Measurements from ENCODE around the gene NOXA1. TPM values are rescaled to one million over a fixed set of nuclear protein-coding genes. Genes with fewer than 3 reads are reported as not detected.

The NOXA1 gene
- total and polyA plus RNA-seq, 4 experiments from 2014 or later = 0.29 to 5.6 (median 2.8) TPM

DNA sequence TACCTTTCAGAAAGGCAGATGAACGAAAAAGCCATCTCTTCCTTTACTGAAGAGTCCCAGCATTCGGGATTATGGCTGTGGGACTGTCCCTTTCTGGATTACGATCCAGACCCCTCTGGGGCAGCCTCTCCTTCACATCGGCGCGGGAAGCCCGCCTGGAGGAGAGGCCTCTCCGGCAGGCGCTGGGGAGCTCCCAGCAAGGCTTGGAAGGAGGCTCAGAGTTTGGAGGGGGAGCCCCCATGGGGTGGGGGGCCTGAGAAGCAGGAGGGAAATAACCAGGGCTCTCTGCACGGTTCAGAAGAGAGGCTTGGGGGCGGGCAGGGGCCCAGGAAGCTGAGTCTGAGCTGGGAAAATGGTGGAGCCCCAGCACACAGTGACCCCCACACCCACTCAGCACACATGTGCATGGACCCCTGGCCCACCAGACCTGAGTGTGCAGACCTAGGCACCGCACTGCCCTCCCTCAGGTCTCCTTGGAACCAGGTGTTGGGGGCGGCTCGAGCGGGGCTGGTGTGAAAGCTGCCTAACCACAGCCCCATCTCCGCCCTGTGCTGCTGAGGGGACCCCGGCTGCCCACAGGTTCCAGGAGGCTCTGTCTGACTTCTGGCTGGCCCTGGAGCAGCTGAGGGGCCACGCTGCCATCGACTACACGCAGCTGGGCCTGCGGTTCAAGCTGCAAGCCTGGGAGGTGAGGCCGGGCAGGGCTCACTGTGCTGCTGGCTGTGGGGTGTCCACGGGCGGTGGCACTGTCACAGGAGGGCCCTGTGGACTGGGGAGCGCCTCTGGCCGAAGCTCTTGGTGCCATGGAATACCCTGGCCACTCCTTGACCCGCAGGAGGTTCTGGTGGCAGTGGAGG lies 4.5 kb downstream of the NOXA1 start:
- no peak overlapping the region for H3K4me3 Mint-ChIP-seq
- H3K9me3 Mint-ChIP-seq = no peaks in the 10 kb centered on the region
- no peak overlapping the region for H3K27ac Mint-ChIP-seq
- intact Hi-C loops (cut with micrococcal nuclease) = loop anchor here (10.0 kb wide), 1 partner anchor 127 kb away; the partner anchor contains the start of genes MRPL41 and PNPLA7
- no peaks in the 10 kb centered on the region for H3K27me3 Mint-ChIP-seq
- H3K27ac ChIP-seq (ENCODE audit: low read depth, low read length) = no peak overlapping the region
- peak in 1 of 5 donors; percentile 25 for DNase-seq
- ChIA-PET POLR2A (ENCODE audit: partially characterized antibody) (interaction anchor here (0.5 kb wide), 1 partner anchor 25 kb away, joined by 3 read pairs; no protein-coding TSS in a partner anchor), CTCF (ENCODE audit: partially characterized antibody) (no interaction called here)
- H3K36me3 Mint-ChIP-seq = no peaks in the 10 kb centered on the region
- H3K4me1 ChIP-seq (ENCODE audit: insufficient read depth, low read length) = peaks cover 7% of the 10 kb centered on the region
- H3K27me3 ChIP-seq (ENCODE audit: insufficient read depth, low read length) = no peaks in the 10 kb centered on the region
- H3K4me1 Mint-ChIP-seq = peaks cover 0 to 10% (median 3%) of the 10 kb centered on the region in 4 donors
- H3K9me3 ChIP-seq (ENCODE audit: control insufficient read depth in 1 of 2, low read length in 2 of 2) = no peaks in the 10 kb centered on the region
- no peak overlapping the region for H3K4me3 ChIP-seq (ENCODE audit: low read length in 2 of 2)
- no peaks in the 10 kb centered on the region for H3K36me3 ChIP-seq (ENCODE audit: insufficient read depth, low read length)

DNA sequence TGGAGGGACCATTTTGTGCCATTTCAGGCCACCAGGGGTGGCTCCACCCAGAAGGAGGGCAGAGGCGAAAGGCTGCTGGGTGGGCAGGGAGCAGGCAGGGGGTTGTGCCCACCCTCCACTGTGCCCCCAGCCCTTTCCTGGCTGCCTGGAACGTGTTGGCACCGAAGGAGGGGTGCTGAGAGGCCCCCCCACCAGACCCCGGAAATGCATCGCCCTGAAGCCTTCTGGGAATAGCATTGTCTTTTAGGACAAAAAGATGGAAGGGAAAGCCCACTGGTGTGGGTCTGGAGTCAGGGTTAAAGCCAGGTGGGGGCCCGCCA lies 5.1 kb downstream of the NOXA1 start:
- DNase-seq = no peak
- Mint-ChIP-seq H3K4me3 (no peak overlapping the region), H3K9me3 (no peaks in the 10 kb centered on the region), H3K4me1 (peaks cover 0 to 10% (median 3%) of the 10 kb centered on the region in 4 donors), H3K27me3 (no peaks in the 10 kb centered on the region), H3K36me3 (no peaks in the 10 kb centered on the region), H3K27ac (no peak overlapping the region)
- intact Hi-C loops (cut with micrococcal nuclease) = loop anchor here (10.0 kb wide), 1 partner anchor 127 kb away; the partner anchor contains the start of genes MRPL41 and PNPLA7
- no peak overlapping the region for H3K4me3 ChIP-seq (ENCODE audit: low read length in 2 of 2)
- no peaks in the 10 kb centered on the region for H3K9me3 ChIP-seq (ENCODE audit: control insufficient read depth in 1 of 2, low read length in 2 of 2)
- ChIA-PET POLR2A (ENCODE audit: partially characterized antibody) (no interaction called here), CTCF (ENCODE audit: partially characterized antibody) (no interaction called here)
- peaks cover 7% of the 10 kb centered on the region for H3K4me1 ChIP-seq (ENCODE audit: insufficient read depth, low read length)
- H3K27me3 ChIP-seq (ENCODE audit: insufficient read depth, low read length) = no peaks in the 10 kb centered on the region
- no peaks in the 10 kb centered on the region for H3K36me3 ChIP-seq (ENCODE audit: insufficient read depth, low read length)
- no peak overlapping the region for H3K27ac ChIP-seq (ENCODE audit: low read depth, low read length)

DNA sequence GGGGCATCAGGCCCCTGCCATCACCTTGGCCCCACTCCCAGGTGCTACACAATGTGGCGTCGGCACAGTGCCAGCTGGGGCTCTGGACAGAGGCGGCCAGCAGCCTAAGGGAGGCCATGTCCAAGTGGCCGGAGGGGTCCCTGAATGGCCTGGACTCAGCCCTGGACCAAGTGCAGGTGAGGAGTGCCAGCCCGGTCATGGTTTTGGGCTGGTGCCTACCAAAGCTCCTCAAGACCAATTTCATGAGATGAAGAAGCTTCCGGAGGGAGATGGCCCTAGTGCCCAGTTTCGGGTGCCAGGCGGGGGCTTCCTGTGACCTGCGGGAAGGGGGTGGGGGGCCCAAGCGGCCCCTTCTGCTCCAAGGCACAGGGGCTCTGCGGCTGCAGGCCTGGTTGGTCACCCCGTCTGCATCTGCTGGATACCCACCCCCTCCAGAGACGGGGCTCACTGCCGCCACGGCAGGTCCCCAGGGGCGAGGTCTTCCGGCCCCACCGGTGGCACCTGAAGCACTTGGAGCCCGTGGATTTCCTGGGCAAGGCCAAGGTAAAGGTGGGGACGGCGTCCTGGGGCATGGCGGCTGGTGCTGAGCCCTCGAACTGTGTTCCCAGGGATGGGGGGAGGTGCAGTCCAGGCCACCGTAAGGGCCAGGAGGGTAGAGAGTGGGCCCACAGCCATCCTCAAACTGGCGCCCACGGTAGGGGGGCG lies 5.8 kb downstream of the NOXA1 start:
- Histone ChIP-seq H3K36me3 (ENCODE audit: insufficient read depth, low read length) (no peaks in the 10 kb centered on the region), H3K27ac (ENCODE audit: low read depth, low read length) (no peak overlapping the region), H3K9me3 (ENCODE audit: control insufficient read depth in 1 of 2, low read length in 2 of 2) (no peaks in the 10 kb centered on the region), H3K27me3 (ENCODE audit: insufficient read depth, low read length) (no peaks in the 10 kb centered on the region), H3K4me3 (ENCODE audit: low read length in 2 of 2) (no peak overlapping the region), H3K4me1 (ENCODE audit: insufficient read depth, low read length) (peaks cover 3% of the 10 kb centered on the region)
- Mint-ChIP-seq H3K4me1 (peaks cover 0 to 10% (median 3%) of the 10 kb centered on the region in 4 donors), H3K36me3 (no peaks in the 10 kb centered on the region), H3K9me3 (no peaks in the 10 kb centered on the region), H3K4me3 (no peak overlapping the region), H3K27me3 (no peaks in the 10 kb centered on the region), H3K27ac (no peak overlapping the region)
- ChIA-PET CTCF (ENCODE audit: partially characterized antibody) (interaction anchor here (1.7 kb wide), 1 partner anchor 15 kb away, joined by 5 read pairs; no protein-coding TSS in a partner anchor), POLR2A (ENCODE audit: partially characterized antibody) (no interaction called here)
- DNase-seq = no peak
- intact Hi-C loops (cut with micrococcal nuclease) = loop anchor here (10.0 kb wide), 1 partner anchor 126 kb away; the partner anchor contains the start of genes MRPL41 and PNPLA7

DNA sequence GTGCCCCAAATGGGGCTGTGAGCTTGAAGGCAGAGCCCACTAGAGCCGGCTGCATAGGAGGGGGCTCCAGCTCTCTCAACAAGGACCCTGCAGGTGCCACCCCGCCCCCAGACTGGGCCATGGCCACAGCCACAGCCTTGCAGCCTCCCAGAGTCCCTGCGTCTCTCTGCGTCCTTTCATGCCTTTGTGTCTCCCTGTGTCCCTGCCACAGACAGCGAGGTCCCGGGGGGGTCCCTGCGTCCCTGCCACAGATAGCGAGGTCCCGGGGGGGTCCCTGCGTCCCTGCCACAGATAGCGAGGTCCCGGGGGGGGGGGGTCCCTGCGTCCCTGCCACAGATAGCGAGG lies 6.3 kb downstream of the NOXA1 start:
- Histone ChIP-seq H3K4me3 (ENCODE audit: low read length in 2 of 2) (no peak overlapping the region), H3K27me3 (ENCODE audit: insufficient read depth, low read length) (no peaks in the 10 kb centered on the region), H3K4me1 (ENCODE audit: insufficient read depth, low read length) (no peaks in the 10 kb centered on the region), H3K27ac (ENCODE audit: low read depth, low read length) (no peak overlapping the region), H3K36me3 (ENCODE audit: insufficient read depth, low read length) (no peaks in the 10 kb centered on the region), H3K9me3 (ENCODE audit: control insufficient read depth in 1 of 2, low read length in 2 of 2) (no peaks in the 10 kb centered on the region)
- ChIA-PET POLR2A (ENCODE audit: partially characterized antibody) (no interaction called here), CTCF (ENCODE audit: partially characterized antibody) (interaction anchor here (1.7 kb wide), 1 partner anchor 14 kb away, joined by 5 read pairs; no protein-coding TSS in a partner anchor)
- Mint-ChIP-seq H3K27ac (no peak overlapping the region), H3K27me3 (no peaks in the 10 kb centered on the region), H3K9me3 (no peaks in the 10 kb centered on the region), H3K4me3 (no peak overlapping the region), H3K36me3 (no peaks in the 10 kb centered on the region), H3K4me1 (peaks cover 0 to 5% (median 1%) of the 10 kb centered on the region in 4 donors)
- intact Hi-C loops (cut with micrococcal nuclease) = loop anchor here (10.0 kb wide), 1 partner anchor 125 kb away; the partner anchor contains the start of genes MRPL41 and PNPLA7
- DNase-seq = no peak

DNA sequence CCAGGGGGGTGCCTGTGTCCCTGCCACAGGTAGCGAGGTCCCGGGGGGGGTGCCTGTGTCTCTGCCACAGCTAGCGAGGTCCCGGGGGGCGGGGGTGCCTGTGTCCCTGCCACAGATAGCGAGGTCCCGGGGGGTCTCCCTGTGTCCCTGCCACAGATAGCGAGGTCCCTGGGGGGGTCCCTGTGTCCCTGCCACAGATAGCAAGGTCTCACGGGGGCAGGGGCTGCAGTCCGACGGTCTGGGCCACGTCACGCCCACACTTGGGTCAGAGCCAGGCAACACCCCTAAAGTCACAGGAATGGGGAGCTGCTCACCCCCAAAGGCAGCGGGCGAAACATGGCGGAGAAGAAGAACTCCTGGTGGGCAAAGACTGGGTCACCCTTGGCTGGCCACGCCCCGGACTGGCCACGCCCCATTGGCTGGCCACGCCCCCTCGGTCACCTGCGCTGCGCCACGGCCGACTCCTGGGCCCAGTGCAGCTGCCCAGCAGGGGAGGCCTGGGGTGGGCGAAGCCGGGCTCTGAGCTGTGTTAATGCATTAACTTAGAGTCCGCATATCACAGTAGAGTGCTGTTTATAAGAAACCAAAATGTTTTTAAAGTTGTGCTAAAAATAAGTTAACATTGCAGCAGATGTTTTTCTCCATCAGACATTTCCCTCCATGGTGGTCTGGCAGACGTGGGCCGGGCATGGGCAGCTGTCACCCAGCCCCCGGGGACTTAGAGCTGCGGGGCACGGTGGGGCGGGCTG lies 7.0 kb downstream of the NOXA1 start:
- no peak for DNase-seq
- no peak overlapping the region for H3K4me3 ChIP-seq (ENCODE audit: low read length in 2 of 2)
- intact Hi-C loops (cut with micrococcal nuclease) = loop anchor here (10.0 kb wide), 1 partner anchor 125 kb away; the partner anchor contains the start of genes MRPL41 and PNPLA7
- no peak overlapping the region for H3K27ac Mint-ChIP-seq
- CTCF ChIA-PET (ENCODE audit: partially characterized antibody) = interaction anchor here (1.7 kb wide), 1 partner anchor 14 kb away, joined by 5 read pairs; no protein-coding TSS in a partner anchor
- H3K4me1 ChIP-seq (ENCODE audit: insufficient read depth, low read length) = no peaks in the 10 kb centered on the region
- no peaks in the 10 kb centered on the region for H3K36me3 Mint-ChIP-seq
- no peaks in the 10 kb centered on the region for H3K4me1 Mint-ChIP-seq
- no peaks in the 10 kb centered on the region for H3K36me3 ChIP-seq (ENCODE audit: insufficient read depth, low read length)
- H3K9me3 ChIP-seq (ENCODE audit: control insufficient read depth in 1 of 2, low read length in 2 of 2) = no peaks in the 10 kb centered on the region
- no peaks in the 10 kb centered on the region for H3K9me3 Mint-ChIP-seq
- POLR2A ChIA-PET (ENCODE audit: partially characterized antibody) = no interaction called here
- H3K27me3 Mint-ChIP-seq = no peaks in the 10 kb centered on the region
- no peak overlapping the region for H3K4me3 Mint-ChIP-seq
- H3K27ac ChIP-seq (ENCODE audit: low read depth, low read length) = no peak overlapping the region
- no peaks in the 10 kb centered on the region for H3K27me3 ChIP-seq (ENCODE audit: insufficient read depth, low read length)

DNA sequence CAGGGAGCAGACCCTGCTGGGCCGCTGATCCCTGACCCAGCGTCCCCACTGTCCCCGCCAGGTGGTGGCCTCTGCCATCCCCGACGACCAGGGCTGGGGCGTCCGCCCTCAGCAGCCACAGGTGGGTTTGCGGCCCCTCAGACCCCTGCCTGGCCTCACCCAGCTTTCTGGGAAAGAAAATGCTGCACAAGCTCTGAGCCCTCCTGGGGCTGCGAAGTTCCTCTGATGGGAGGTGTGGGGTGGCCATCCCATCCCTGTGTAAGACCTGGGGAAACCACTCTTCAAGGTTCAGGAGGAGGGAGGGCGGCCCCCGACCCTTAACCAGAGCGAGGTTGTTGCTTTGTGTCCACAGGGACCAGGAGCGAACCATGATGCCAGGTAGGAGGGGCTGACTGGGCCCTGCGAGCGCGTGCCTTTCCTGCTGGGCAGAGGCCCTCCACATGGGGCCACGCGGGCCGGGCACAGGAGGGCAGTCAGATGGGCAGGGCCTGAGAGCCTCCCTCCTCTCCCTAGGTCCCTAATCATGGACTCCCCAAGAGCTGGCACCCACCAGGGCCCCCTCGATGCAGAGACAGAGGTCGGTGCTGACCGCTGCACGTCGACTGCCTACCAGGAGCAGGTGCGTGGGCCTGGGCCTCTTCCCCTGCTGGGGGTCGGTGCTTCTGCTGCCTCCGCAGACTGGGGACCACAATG lies 7.7 kb downstream of the NOXA1 start:
- Histone ChIP-seq H3K9me3 (ENCODE audit: control insufficient read depth in 1 of 2, low read length in 2 of 2) (no peaks in the 10 kb centered on the region), H3K27ac (ENCODE audit: low read depth, low read length) (no peak overlapping the region), H3K4me1 (ENCODE audit: insufficient read depth, low read length) (no peaks in the 10 kb centered on the region), H3K27me3 (ENCODE audit: insufficient read depth, low read length) (no peaks in the 10 kb centered on the region), H3K4me3 (ENCODE audit: low read length in 2 of 2) (no peak overlapping the region), H3K36me3 (ENCODE audit: insufficient read depth, low read length) (no peaks in the 10 kb centered on the region)
- DNase-seq = peak in 1 of 5 donors; percentile 12
- CTCF ChIA-PET (ENCODE audit: partially characterized antibody) = interaction anchor here (1.7 kb wide), 1 partner anchor 13 kb away, joined by 5 read pairs; no protein-coding TSS in a partner anchor
- Mint-ChIP-seq H3K27me3 (no peaks in the 10 kb centered on the region), H3K27ac (no peak overlapping the region), H3K9me3 (no peaks in the 10 kb centered on the region), H3K36me3 (no peaks in the 10 kb centered on the region), H3K4me3 (no peak overlapping the region), H3K4me1 (no peaks in the 10 kb centered on the region)
- POLR2A ChIA-PET (ENCODE audit: partially characterized antibody) = no interaction called here
- intact Hi-C loops (cut with micrococcal nuclease) = no loop called here
